ENCODE results near the gene ZNF343.

Gene ZNF343

DNA sequence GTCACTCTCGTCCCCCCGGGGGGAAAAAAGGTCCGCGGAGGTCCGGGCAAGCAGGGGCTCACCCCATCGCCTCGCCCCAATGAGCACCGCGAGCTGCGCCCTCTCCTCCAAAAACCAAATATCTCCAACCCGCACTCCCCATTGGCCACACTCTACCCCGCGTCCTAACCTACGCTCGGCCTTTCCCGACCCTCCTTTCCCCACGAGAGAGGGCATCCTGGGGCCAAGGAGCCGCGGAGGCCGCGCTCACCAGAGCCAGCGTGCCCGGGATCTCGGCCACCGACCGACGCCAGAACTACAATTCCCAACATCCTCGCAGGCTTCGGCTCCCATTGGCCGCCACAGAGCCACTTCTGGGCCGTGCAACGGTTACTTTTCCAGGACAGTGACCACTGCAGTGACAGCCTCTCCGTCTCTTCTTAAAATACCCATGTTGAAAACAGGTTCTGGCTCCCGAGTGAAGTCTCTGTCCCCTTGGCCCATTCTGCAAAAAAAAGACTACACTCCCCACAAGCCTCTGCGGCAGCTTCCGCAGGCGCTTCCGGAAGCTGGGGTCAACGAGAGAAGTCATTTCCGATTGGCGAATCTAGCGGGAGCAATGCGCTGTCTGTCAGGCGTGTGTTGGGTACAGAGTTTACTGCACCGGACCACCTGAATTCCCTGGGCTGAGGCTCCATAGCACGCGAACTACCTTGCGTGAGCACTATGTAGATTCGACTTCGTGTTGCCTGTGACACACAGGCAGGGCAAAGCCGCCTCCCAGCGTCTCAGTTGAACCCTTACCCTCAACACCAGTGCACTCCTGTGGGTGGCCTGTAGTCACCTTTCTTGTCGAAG is at the start of gene ZNF343:
ZNF343 (minus strand) TSS at position 285 of the 837 bp plus-strand sequence. CDS start 15,020 bp downstream, outside the sequence.
- Histone ChIP-seq H3K4me3 (replicated peaks; ENCODE audit: low read depth, low read length) (peak within 1 kb of the TSS; percentile 79), H3K27me3 (replicated peaks; ENCODE audit: control insufficient read depth, insufficient read depth, low read length) (no peaks in the 10 kb centered on the region), H3K36me3 (ENCODE audit: control insufficient read depth, insufficient read depth, low read length) (no peaks in the 10 kb centered on the region)
- TF ChIP-seq, protein P1, sequence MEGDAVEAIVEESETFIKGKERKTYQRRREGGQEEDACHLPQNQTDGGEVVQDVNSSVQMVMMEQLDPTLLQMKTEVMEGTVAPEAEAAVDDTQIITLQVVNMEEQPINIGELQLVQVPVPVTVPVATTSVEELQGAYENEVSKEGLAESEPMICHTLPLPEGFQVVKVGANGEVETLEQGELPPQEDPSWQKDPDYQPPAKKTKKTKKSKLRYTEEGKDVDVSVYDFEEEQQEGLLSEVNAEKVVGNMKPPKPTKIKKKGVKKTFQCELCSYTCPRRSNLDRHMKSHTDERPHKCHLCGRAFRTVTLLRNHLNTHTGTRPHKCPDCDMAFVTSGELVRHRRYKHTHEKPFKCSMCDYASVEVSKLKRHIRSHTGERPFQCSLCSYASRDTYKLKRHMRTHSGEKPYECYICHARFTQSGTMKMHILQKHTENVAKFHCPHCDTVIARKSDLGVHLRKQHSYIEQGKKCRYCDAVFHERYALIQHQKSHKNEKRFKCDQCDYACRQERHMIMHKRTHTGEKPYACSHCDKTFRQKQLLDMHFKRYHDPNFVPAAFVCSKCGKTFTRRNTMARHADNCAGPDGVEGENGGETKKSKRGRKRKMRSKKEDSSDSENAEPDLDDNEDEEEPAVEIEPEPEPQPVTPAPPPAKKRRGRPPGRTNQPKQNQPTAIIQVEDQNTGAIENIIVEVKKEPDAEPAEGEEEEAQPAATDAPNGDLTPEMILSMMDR (IDR thresholded peaks at IDR 0.05; ENCODE audit: insufficient read depth, low read length, poor library complexity, severe bottlenecking) = no peak
- DNase-seq (ENCODE audit: extremely low read depth, insufficient read length) = peak; percentile 81

DNA sequence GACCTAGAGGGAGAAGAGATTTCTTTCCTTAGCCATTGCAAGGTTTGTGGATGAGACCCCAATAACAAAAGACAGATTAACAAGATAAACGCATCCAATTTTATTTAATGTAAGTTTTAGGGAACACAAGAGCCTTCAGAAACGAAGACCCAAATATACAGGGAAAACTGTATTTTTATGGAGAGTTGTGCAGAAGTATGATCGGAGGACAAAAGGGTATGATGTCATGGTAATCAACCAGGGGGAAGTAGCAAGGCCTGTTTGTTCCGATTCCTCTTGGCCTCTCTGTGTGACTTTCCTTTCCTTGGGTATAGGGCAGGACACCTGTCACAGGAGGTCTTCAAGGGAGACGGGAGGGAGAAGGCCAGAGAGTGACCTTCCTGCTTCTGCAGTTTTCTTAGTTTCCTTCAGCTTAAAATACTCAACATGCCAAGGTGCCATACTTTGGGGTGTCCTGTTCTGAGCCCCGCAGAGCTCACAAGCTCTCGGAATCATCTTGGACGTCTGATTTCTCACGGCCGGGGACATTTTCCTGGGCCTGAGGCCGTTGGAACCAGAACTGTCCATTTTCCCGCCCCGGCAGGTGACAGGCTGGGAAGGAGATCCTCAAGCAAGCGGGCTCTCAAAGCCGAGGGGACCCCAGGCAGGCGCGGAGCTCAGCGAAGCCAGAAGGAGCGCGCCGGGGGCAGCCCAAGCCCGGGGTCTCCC is 49.3 kb upstream of the ZNF343 start:
- no peaks in the 10 kb centered on the region; the same call in none of the 2 replicates for H3K27me3 ChIP-seq (replicated peaks; ENCODE audit: control insufficient read depth, insufficient read depth, low read length)
- H3K36me3 ChIP-seq (ENCODE audit: control insufficient read depth, insufficient read depth, low read length) = no peaks in the 10 kb centered on the region
- TF ChIP-seq, protein P1 (IDR thresholded peaks at IDR 0.05; ENCODE audit: insufficient read depth, low read length, poor library complexity, severe bottlenecking) = no peak
- no peak overlapping the region for H3K4me3 ChIP-seq (replicated peaks; ENCODE audit: low read depth, low read length)
- no peak for DNase-seq (ENCODE audit: extremely low read depth, insufficient read length)

DNA sequence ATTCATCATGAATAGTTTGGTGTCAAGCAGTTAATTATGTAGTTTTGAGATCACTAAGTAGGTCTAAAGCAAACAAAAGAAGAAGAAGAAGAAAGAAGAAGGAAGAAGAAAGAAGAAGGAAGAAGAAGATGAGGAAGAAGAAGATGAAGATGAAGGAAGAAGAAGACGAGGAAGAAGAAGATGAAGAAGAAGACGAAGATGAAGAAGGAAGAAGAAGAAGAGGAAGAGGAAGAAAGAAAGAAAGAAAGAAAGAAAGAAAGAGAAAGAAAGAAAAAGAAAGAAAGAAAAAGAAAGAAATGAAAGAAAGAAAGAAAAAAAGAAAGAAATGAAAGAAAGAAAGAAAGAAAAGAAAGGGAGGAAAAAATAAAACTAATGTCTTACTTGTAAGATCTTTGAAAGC is 36.9 kb upstream of the ZNF343 start:
- H3K4me3 ChIP-seq (replicated peaks; ENCODE audit: low read depth, low read length) = no peak overlapping the region
- DNase-seq (ENCODE audit: extremely low read depth, insufficient read length) = no peak
- H3K27me3 ChIP-seq (replicated peaks; ENCODE audit: control insufficient read depth, insufficient read depth, low read length) = no peaks in the 10 kb centered on the region
- TF ChIP-seq, protein P1 (IDR thresholded peaks at IDR 0.05; ENCODE audit: insufficient read depth, low read length, poor library complexity, severe bottlenecking) = no peak
- H3K36me3 ChIP-seq (ENCODE audit: control insufficient read depth, insufficient read depth, low read length) = no peaks in the 10 kb centered on the region

DNA sequence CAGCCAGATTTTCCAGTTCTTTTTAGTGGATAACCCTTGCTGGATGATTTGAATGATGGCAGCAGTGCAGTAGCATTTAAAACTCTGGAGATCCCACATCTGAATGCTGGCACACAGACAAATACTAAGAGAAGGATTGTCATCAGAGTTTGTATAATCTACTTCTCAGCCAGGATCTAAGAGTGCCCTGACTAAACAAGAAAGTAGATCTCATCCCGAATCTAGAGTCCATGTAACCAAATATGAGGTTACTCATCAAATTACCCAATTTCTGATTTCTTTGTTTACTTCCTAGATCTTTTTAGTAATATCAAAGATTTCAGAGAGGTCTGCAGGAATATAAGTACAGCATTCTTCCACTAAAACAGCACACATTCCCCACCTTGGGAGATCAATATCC is 35.5 kb upstream of the ZNF343 start:
- DNase-seq (ENCODE audit: extremely low read depth, insufficient read length) = no peak
- Histone ChIP-seq H3K4me3 (replicated peaks; ENCODE audit: low read depth, low read length) (no peak overlapping the region), H3K36me3 (ENCODE audit: control insufficient read depth, insufficient read depth, low read length) (no peaks in the 10 kb centered on the region), H3K27me3 (replicated peaks; ENCODE audit: control insufficient read depth, insufficient read depth, low read length) (0 out of 2 replicates have a peak, but pooled peaks cover 1% of the 10 kb centered on the region)
- TF ChIP-seq, protein P1 (IDR thresholded peaks at IDR 0.05; ENCODE audit: insufficient read depth, low read length, poor library complexity, severe bottlenecking) = no peak

DNA sequence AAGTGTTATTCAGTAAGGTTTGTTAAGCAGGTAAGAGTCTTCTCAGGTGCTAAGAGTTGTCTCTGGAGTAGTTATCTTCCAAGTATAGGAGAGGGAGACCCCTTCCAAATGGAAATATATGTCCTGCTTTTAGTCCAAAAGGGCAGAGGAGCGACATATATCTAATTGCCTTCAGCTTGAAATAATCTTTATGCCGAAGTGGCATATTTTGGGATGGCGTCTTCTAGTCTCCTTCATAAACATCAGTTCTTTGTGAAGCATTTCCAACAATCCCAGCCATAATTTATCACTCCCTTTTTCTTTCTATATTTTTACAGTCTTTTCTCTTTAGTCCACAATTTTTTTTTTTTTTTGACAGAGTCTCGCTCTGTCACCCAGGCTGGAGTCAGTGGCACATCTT is 33.6 kb upstream of the ZNF343 start:
- Histone ChIP-seq H3K4me3 (replicated peaks; ENCODE audit: low read depth, low read length) (no peak overlapping the region), H3K27me3 (replicated peaks; ENCODE audit: control insufficient read depth, insufficient read depth, low read length) (peaks cover 3% of the 10 kb centered on the region; the same call in 1 of the 2 replicates), H3K36me3 (ENCODE audit: control insufficient read depth, insufficient read depth, low read length) (no peaks in the 10 kb centered on the region)
- TF ChIP-seq, protein P1 (IDR thresholded peaks at IDR 0.05; ENCODE audit: insufficient read depth, low read length, poor library complexity, severe bottlenecking) = no peak
- no peak for DNase-seq (ENCODE audit: extremely low read depth, insufficient read length)
